IMR-90 (cell line): ENCODE results near the gene GNG12. TPM values are rescaled to one million over a fixed set of nuclear protein-coding genes. Genes with fewer than 3 reads are reported as not detected.

Experiments used
- ATAC-seq: fragments of 200-7000 bp; cut with Tn5 transposase; 2 replicates; pipeline ENCODE4 v1.9.1; 2020; ENCODE audit warnings: low read depth, mild to moderate bottlenecking, moderate library complexity
- BruUV-seq: library from RNA; stranded (reverse); fragments of 400-500 nt; replicated peaks from 2 replicates; lab custom pipeline; 2021; lab: Mats Ljungman, UMichigan
- CTCF ChIA-PET: fragments of 300-600 bp; formaldehyde crosslinking; extraction: SDS; loops from one replicate; lab custom pipeline; 2021; ENCODE audit warnings: antibody characterized with exemption; lab: Yijun Ruan, JAX
- POLR2A ChIA-PET: fragments of 300-600 bp; sonication (Branson Sonifier 250); formaldehyde crosslinking; loops from one replicate; lab custom pipeline; 2022; ENCODE audit warnings: antibody characterized with exemption; ENCODE audit not compliant: unreplicated experiment; lab: Charles Lee
- DNase-seq: peaks from one replicate; pipeline ENCODE4 v3.0.0; 2013
- H2AFZ ChIP-seq: replicated peaks from 2 replicates; pipeline ENCODE3; 2013; ENCODE audit warnings: low read length, mild to moderate bottlenecking; ENCODE audit not compliant: poor library complexity
- H2AK5ac ChIP-seq: 2 replicates; pipeline ENCODE4 v1.6.1; 2013; ENCODE audit warnings: low read depth, low read length, inconsistent platforms
- H2AK9ac ChIP-seq: replicated peaks from 2 replicates; pipeline ENCODE3; 2013; ENCODE audit warnings: mild to moderate bottlenecking, low read depth, low read length, moderate library complexity; ENCODE audit not compliant: poor library complexity
- H2BK120ac ChIP-seq: 2 replicates; pipeline ENCODE4 v1.6.1; 2013; ENCODE audit warnings: low read depth, low read length, inconsistent platforms
- H2BK15ac ChIP-seq: 3 replicates; pipeline ENCODE4 v1.6.1; 2013; ENCODE audit warnings: low read depth, low read length, inconsistent platforms
- H2BK20ac ChIP-seq: 2 replicates; pipeline ENCODE4 v1.6.1; 2013; ENCODE audit warnings: low read depth, mild to moderate bottlenecking, inconsistent platforms, low read length, moderate library complexity
- H2BK5ac ChIP-seq: 2 replicates; pipeline ENCODE4 v1.6.1; 2013; ENCODE audit warnings: mild to moderate bottlenecking, low read depth, low read length, inconsistent platforms; ENCODE audit not compliant: poor library complexity, severe bottlenecking
- H3K14ac ChIP-seq: replicated peaks from 2 replicates; pipeline ENCODE4 v1.6.1; 2013; ENCODE audit warnings: low read depth, low read length, inconsistent platforms
- H3K18ac ChIP-seq: 2 replicates; pipeline ENCODE4 v1.6.1; 2013; ENCODE audit warnings: low read depth, low read length, control low read depth
- H3K23ac ChIP-seq: 2 replicates; pipeline ENCODE4 v1.6.1; 2013; ENCODE audit warnings: low read depth, low read length, inconsistent platforms
- H3K27ac ChIP-seq: 2 replicates; pipeline ENCODE4 v1.5.1; 2013; ENCODE audit warnings: mild to moderate bottlenecking, control low read depth, low read length; ENCODE audit not compliant: insufficient read depth
- H3K27me3 ChIP-seq: 2 replicates; pipeline ENCODE4 v1.6.1; 2013; ENCODE audit warnings: low read length; ENCODE audit not compliant: control insufficient read depth, insufficient read depth
- H3K36me3 ChIP-seq: 2 replicates; pipeline ENCODE4 v1.6.1; 2013; ENCODE audit warnings: low read length, mixed read lengths; ENCODE audit not compliant: control insufficient read depth, insufficient read depth
- H3K4ac ChIP-seq: 2 replicates; pipeline ENCODE4 v1.6.1; 2013; ENCODE audit warnings: low read depth, low read length, inconsistent platforms
- H3K4me1 ChIP-seq: 2 replicates; pipeline ENCODE4 v1.6.1; 2013; ENCODE audit warnings: low read length, mixed read lengths; ENCODE audit not compliant: control insufficient read depth, insufficient read depth
- H3K4me2 ChIP-seq: 2 replicates; pipeline ENCODE4 v1.6.1; 2013; ENCODE audit warnings: low read depth, mild to moderate bottlenecking, control low read depth, low read length, moderate library complexity
- H3K4me3 ChIP-seq: 2 replicates; pipeline ENCODE4 v1.5.1; 2013; ENCODE audit warnings: low read depth, mild to moderate bottlenecking, control low read depth, low read length, moderate library complexity; ENCODE audit not compliant: insufficient read depth
- H3K56ac ChIP-seq: 2 replicates; pipeline ENCODE4 v1.6.1; 2013; ENCODE audit warnings: low read length, inconsistent platforms; ENCODE audit not compliant: insufficient read depth; ENCODE audit errors: extremely low read depth
- H3K79me1 ChIP-seq, 2 experiments: 2 replicates each; pipeline ENCODE4 v1.6.1; 2013; ENCODE audit warnings: low read length in 2 of 2, inconsistent platforms in 1 of 2, low read depth in 1 of 2
- H3K9ac ChIP-seq: 2 replicates; pipeline ENCODE4 v1.6.1; 2013; ENCODE audit warnings: low read depth, low read length, control low read depth
- H3K9me1 ChIP-seq: 2 replicates; pipeline ENCODE4 v1.6.1; 2013; ENCODE audit warnings: low read length, inconsistent platforms; ENCODE audit not compliant: insufficient read depth
- H3K9me3 ChIP-seq: 2 replicates; pipeline ENCODE4 v1.6.1; 2013; ENCODE audit warnings: low read length; ENCODE audit not compliant: control insufficient read depth, insufficient read depth
- H4K20me1 ChIP-seq: 2 replicates; pipeline ENCODE4 v1.6.1; 2013; ENCODE audit warnings: low read length, inconsistent platforms; ENCODE audit not compliant: insufficient read depth
- H4K5ac ChIP-seq: 2 replicates; pipeline ENCODE4 v1.6.1; 2013; ENCODE audit warnings: mild to moderate bottlenecking, low read depth, low read length, control low read depth
- H4K8ac ChIP-seq, 2 experiments: 2 replicates each; pipeline ENCODE4 v1.6.1; 2013; ENCODE audit warnings: low read depth in 2 of 2, low read length in 2 of 2, control low read depth in 1 of 2, inconsistent platforms in 1 of 2
- H4K91ac ChIP-seq: 2 replicates; pipeline ENCODE4 v1.6.1; 2013; ENCODE audit warnings: low read depth, low read length, inconsistent platforms; ENCODE audit not compliant: insufficient read depth
- BHLHE40 ChIP-seq: fragments of 150-350 bp; IDR thresholded peaks from 2 replicates; pipeline ENCODE4 v1.6.1; 2016; ENCODE audit warnings: mild to moderate bottlenecking, low read depth, low read length
- CEBPB ChIP-seq: IDR thresholded peaks from 2 replicates; pipeline ENCODE4 v1.6.1; 2012; ENCODE audit warnings: low read depth, low read length, improper control_type of control experiment
- CHD1 ChIP-seq: IDR thresholded peaks from 2 replicates; pipeline ENCODE4 v1.6.1; 2012; ENCODE audit warnings: low read depth, low read length, improper control_type of control experiment
- ELK1 ChIP-seq: fragments of 150-350 bp; IDR thresholded peaks from 2 replicates; pipeline ENCODE4 v1.6.1; 2016; ENCODE audit warnings: low read depth, mild to moderate bottlenecking, low read length, moderate library complexity, borderline replicate concordance
- FOS ChIP-seq: fragments of 150-350 bp; IDR thresholded peaks from 2 replicates; pipeline ENCODE4 v1.6.1; 2016; ENCODE audit warnings: low read depth, low read length
- MAFK ChIP-seq: IDR thresholded peaks from 2 replicates; pipeline ENCODE4 v1.6.1; 2012; ENCODE audit warnings: low read depth, low read length, improper control_type of control experiment
- MAZ ChIP-seq: IDR thresholded peaks from 2 replicates; pipeline ENCODE4 v1.6.1; 2012; ENCODE audit warnings: low read depth, mild to moderate bottlenecking, low read length, improper control_type of control experiment, moderate library complexity, borderline replicate concordance
- MXI1 ChIP-seq: IDR thresholded peaks from 2 replicates; pipeline ENCODE4 v1.6.1; 2012; ENCODE audit warnings: low read depth, mild to moderate bottlenecking, low read length, moderate library complexity, borderline replicate concordance
- NFE2L2 ChIP-seq: fragments of 150-350 bp; IDR thresholded peaks from 2 replicates; pipeline ENCODE4 v1.6.1; 2016; ENCODE audit warnings: low read depth, mild to moderate bottlenecking, low read length
- POLR2A ChIP-seq: IDR thresholded peaks from 2 replicates; pipeline ENCODE4 v1.6.1; 2012; ENCODE audit warnings: mild to moderate bottlenecking, low read depth, low read length
- RAD21 ChIP-seq: IDR thresholded peaks from 2 replicates; pipeline ENCODE4 v1.6.1; 2012; ENCODE audit warnings: low read length, improper control_type of control experiment
- RCOR1 ChIP-seq: IDR thresholded peaks from 2 replicates; pipeline ENCODE4 v1.6.1; 2012; ENCODE audit warnings: mild to moderate bottlenecking, low read length, improper control_type of control experiment; ENCODE audit not compliant: insufficient replicate concordance
- USF2 ChIP-seq: fragments of 150-350 bp; IDR thresholded peaks from 2 replicates; pipeline ENCODE4 v1.6.1; 2017; ENCODE audit warnings: mild to moderate bottlenecking, antibody characterized with exemption, low read length, low read depth
- WGBS, 2 experiments: methylation state at CpG; one replicate each; pipeline versions ENCODE4 v1.1.5 to v1.1.7; 2013; ENCODE audit warnings: missing lambda C conversion rate in 2 of 2; ENCODE audit not compliant: insufficient read length in 1 of 2; ENCODE audit errors: extremely low coverage in 2 of 2; 5-methylcytosine and 5-hydroxymethylcytosine counted together
- dilution Hi-C: fragments of 300-500 bp; cut with HindIII; formaldehyde crosslinking; loops from one replicate; pipeline ENCODE4 v1.14.3; 2018; ENCODE audit warnings: low sequenced_read_pairs; ENCODE audit not compliant: unreplicated experiment
- in situ Hi-C: fragments of 300-500 bp; cut with MboI; formaldehyde crosslinking; loops from 3 replicates; pipeline ENCODE4 v1.14.3; 2019; ENCODE audit warnings: low sequenced_read_pairs, inconsistent platforms, mixed read lengths
- intact Hi-C: fragments of 100-400 bp; cut with micrococcal nuclease; formaldehyde crosslinking; loops from 2 replicates; pipeline ENCODE4 v1.10.0; 2022
- polyA plus RNA-seq, 3 experiments: library from polyadenylated mRNA; depleted of rRNA; stranded (reverse); fragments of >200 nt; gene quantifications; 2 replicates each; pipeline ENCODE4 v1.2.3, GENCODE V29; 2012; ENCODE audit warnings: low replicate concordance in 1 of 3
- total RNA-seq: library from RNA; depleted of rRNA; stranded (reverse); fragments of >200 nt; gene quantifications from 2 replicates; pipeline ENCODE4 v1.2.3, GENCODE V29; 2012

The GNG12 gene
- total and polyA plus RNA-seq, 2 of the 4 experiments (the other 2 are of a cell fraction): 92.3 to 132 TPM

- TF ChIP-seq RCOR1 (no peak), BHLHE40 (no peak), USF2 (no peak), RAD21 (no peak), MAZ (no peak), CHD1 (no peak), FOS (no peak), MAFK (no peak), ELK1 (no peak), NFE2L2 (no peak), MXI1 (no peak), POLR2A (no peak), CEBPB (no peak)
- Histone ChIP-seq H3K9me3 (no peaks in the 10 kb centered on the region), H3K36me3 (peaks cover 3% of the 10 kb centered on the region; the same call in 1 of the 2 replicates), H2BK120ac (no peak overlapping the region; the same call in 1 of the 2 replicates), H2AFZ (no peak overlapping the region), H3K27ac (no peak overlapping the region), H3K23ac (no peak overlapping the region; the same call in 1 of the 2 replicates), H3K18ac (no peak overlapping the region), H4K8ac (peak overlapping the region in 1 of 2 experiments; percentile 49; a peak in 1 of 4 replicates), H2AK5ac (peak overlapping the region; percentile 43; the same call in 1 of the 2 replicates), H4K5ac (no peak overlapping the region), H2AK9ac (no peak overlapping the region), H3K56ac (no peak overlapping the region), H4K91ac (0 out of 2 replicates have a peak overlapping the region, but pooled peaks have one; percentile 26), H3K4me2 (no peak overlapping the region), H2BK5ac (no peak overlapping the region), H3K14ac (no peak overlapping the region), H4K20me1 (peaks cover 6% of the 10 kb centered on the region), H3K4me1 (peaks cover 16% of the 10 kb centered on the region), H3K9me1 (peaks cover 41% of the 10 kb centered on the region), H2BK20ac (peak overlapping the region; percentile 24; the same call in 1 of the 2 replicates), H2BK15ac (no peak overlapping the region; the same call in 2 of the 3 replicates), H3K79me1 (peaks cover 48 to 83% of the 10 kb centered on the region in 2 experiments), H3K4ac (peak overlapping the region; percentile 54; the same call in 1 of the 2 replicates), H3K4me3 (no peak overlapping the region), H3K27me3 (no peaks in the 10 kb centered on the region), H3K9ac (no peak overlapping the region)
- in situ Hi-C loops (no loop called here), dilution Hi-C loops (no loop called here), intact Hi-C loops (no loop called here)
- ChIA-PET POLR2A (no interaction called here), CTCF (no interaction called here)
- no CpG with 5 or more reads among the region's 3 CpGs for WGBS, 2 experiments
- ATAC-seq (no peak), DNase-seq (no peak)
- no TSS peak for BruUV-seq
Measured at GRCh38 chr1:67735206-67735605, 98.1 kb downstream of the GNG12 start.
